AG10803 (cell line): Measurements from ENCODE around the gene NCKAP1.
"Not testable (repeated sequence)": the region's sequence is repeated elsewhere in the genome, so short reads cannot be mapped to it uniquely, and the experiment has no call there.

ENCODE experiments used
- DNase-seq: peaks from one replicate; pipeline ENCODE4 v3.0.0; 2010; ENCODE audit warnings: low read depth
- H3K4me3 ChIP-seq: 2 replicates; pipeline ENCODE4 v1.5.1; 2011; ENCODE audit warnings: mild to moderate bottlenecking, low read length, control low read depth
- TF ChIP-seq, protein P1 (sequence below): conservative IDR thresholded peaks from 2 replicates; pipeline ENCODE4 v1.5.1; 2011; ENCODE audit warnings: mild to moderate bottlenecking, low read length, control low read depth, inconsistent platforms

Gene NCKAP1

DNA sequence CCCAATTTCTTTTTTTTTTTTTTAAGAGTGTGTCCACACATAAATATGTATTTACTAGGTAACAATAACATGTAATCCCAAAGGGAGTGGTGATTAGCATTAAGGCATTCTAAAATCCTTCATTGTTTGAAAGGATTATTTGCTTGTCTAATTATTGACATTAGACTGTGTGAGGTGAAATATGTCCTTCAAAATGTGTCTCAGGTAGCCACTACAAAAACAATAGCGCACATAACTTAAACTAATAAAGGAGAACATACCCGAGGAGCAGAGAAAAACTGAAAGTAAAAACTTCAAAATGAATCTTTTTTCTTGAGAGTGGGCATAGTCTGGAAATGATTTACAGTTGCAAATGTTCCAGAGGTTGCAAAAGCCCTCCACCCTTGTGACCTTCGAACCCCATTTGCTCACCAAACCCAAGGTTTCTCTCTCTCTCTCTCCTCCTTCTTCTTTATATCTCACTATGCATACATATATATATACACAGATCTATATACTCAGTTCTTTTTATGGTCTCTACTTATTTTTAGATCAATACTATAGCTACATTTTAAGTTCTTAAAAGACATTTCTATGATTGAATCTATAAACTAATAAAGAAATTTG, 147.4 kb downstream of the NCKAP1 start:
- DNase-seq = no peak
- H3K4me3 ChIP-seq = no peak overlapping the region
- TF ChIP-seq, protein P1, sequence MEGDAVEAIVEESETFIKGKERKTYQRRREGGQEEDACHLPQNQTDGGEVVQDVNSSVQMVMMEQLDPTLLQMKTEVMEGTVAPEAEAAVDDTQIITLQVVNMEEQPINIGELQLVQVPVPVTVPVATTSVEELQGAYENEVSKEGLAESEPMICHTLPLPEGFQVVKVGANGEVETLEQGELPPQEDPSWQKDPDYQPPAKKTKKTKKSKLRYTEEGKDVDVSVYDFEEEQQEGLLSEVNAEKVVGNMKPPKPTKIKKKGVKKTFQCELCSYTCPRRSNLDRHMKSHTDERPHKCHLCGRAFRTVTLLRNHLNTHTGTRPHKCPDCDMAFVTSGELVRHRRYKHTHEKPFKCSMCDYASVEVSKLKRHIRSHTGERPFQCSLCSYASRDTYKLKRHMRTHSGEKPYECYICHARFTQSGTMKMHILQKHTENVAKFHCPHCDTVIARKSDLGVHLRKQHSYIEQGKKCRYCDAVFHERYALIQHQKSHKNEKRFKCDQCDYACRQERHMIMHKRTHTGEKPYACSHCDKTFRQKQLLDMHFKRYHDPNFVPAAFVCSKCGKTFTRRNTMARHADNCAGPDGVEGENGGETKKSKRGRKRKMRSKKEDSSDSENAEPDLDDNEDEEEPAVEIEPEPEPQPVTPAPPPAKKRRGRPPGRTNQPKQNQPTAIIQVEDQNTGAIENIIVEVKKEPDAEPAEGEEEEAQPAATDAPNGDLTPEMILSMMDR = no peak

DNA sequence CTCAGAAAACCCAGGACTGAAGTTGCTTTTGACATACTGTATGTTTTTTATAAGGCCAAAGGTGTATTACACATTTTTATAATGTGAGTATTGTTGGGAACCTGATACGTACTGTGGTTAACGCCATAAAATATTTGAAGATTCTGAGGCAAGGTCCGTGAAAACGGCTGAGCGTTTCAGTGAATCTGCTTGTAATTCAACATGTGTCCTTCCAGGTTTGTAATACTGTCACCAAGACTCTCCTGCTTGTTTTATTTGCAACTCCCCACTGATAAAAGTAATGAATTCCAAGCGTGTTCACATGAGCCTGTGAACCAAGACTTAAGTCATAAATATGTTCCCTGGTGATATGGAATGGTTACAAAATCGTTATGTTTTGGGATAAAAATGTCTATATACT, 148.0 kb downstream of the NCKAP1 start:
- TF ChIP-seq, protein P1 = no peak
- no peak for DNase-seq
- H3K4me3 ChIP-seq = no peak overlapping the region

DNA sequence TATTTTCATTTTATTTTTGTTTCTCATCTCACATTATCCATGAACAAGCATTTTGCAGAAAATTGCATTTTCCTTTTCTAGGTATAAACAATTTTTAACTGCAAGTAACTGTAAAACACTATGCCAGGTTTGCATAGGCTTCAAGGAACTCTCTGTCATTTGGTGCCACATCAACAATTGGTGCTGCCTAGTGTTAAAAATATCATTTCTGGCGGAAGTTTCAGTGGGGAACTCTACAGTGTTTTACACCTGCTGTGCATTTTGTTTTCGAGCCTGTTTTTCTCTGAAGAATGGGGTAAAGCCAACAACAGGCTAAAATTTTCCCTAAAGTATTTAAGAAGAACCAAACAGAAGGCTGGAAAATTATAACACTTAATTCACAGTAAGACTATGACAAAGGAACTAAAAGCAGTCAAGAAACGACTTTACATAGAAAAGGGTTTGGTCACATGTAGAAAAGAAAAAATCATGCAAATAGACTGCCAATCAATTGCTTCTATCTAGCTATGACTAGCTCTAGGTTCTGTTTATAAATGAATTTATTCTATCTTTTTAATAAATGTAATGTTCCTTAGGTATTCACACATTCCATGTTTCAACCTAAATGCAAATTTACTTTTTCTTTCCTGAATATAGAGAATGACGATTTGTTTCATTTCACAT, 150.4 kb downstream of the NCKAP1 start:
- TF ChIP-seq, protein P1 = no peak
- H3K4me3 ChIP-seq = no peak overlapping the region
- no peak for DNase-seq

DNA sequence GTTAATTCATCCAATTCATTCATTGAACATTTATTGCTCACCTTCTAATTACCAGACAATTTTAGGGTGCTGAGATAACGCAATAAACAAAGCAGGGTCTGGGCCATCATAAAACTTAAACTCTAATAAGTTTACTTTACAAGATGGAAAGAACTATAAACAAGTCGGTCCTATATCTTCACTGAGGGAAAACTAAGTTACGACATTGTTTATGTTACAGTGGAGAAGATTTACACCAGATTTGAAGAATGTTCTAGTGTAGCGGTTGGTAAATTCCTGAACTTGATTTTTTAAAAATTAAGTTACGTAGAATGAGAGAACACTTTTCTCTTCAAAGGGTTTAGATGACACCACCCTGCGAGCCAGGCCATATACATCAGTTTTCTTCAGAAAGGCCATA, 151.2 kb downstream of the NCKAP1 start:
- no peak overlapping the region for H3K4me3 ChIP-seq
- TF ChIP-seq, protein P1 = no peak
- no peak for DNase-seq

DNA sequence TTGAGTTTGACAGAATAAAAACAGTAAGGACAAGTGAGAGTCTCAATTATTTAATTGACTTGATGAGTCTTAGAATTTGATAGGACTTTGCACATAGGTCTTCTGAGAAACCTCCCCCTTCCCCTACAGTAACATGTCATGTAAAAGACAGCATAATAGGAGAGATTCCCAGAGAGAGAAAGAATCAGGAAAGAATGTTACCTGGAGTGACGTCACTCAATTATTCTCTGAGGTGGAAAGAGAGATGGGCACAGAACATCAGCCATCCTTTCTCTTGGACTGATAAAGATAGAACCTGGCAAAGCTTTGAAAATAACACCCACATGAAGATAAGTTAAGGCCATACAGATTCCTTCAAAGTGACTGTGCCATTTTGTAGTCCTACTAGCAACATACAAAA, 152.5 kb downstream of the NCKAP1 start:
- no peak for DNase-seq
- H3K4me3 ChIP-seq = no peak overlapping the region
- TF ChIP-seq, protein P1 = no peak

DNA sequence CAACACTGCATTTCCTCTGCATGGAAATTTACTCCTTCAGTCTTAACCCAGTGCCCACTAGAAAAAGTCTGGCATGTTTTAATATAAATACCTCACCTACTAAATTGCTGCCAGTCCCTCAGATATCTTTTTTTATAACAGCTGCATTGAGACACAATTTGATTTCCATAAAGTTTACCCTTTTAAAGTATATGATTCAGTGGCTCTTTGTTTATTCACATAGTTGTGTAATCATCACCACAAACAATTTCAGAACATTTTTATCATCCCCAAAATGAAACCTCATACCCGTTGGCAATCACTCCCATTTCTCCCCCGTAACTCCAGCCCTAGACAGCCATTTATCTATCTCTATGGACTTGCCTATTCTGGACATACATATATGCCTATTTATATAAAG, 154.8 kb downstream of the NCKAP1 start:
- DNase-seq = no peak
- TF ChIP-seq, protein P1 = no peak

DNA sequence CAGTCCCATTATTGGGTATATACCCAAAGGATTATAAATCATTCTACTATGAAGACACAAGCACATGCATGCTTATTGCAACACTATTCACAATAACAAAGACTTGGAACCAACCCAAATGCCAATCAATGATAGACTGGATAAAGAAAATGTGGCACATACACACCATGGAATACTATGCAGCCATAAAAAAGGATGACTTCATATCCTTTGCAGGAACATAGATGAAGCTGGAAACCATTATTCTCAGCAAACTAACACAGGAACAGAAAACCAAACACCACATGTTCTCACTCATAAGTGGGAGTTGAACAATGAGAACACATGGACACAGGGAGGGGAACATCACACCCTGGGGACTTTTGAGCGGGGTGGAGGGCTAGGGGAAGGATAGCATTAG, 158.2 kb downstream of the NCKAP1 start:
- not testable (repeated sequence) for DNase-seq, H3K4me3 ChIP-seq

More for the DNA sequence above, 154.8 kb downstream of the NCKAP1 start:
- no peak overlapping the region for H3K4me3 ChIP-seq

DNA sequence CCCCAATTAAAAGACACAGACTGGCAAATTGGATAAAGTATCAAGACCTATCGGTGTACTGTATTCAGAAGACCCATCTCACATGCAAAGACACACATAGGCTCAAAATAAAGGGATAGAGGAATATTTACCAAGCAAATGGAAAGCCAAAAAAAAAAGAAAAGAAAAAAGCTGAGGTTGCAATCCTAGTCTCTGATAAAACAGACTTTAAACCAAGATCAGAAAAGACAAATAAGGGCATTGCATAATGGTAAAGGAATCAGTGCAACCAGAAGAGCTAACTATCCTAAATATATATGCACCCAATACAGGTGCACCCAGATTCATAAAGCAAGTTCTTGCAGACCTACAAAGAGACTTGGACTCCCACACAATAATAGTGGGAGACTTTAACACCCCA, 161.6 kb downstream of the NCKAP1 start:
- not testable (repeated sequence) for H3K4me3 ChIP-seq, DNase-seq
